HTERT RPE-1 (cell line): ENCODE measurements around the gene MRPL38.
"Not testable (repeated sequence)": the region's sequence is repeated elsewhere in the genome, so short reads cannot be mapped to it uniquely, and the experiment has no call there.

Source experiments
- in situ Hi-C: fragments of 300-500 bp; cut with MboI; formaldehyde crosslinking; loops from 4 replicates; pipeline ENCODE4 v1.14.3; 2020; ENCODE audit warnings: low sequenced_read_pairs

MRPL38 gene

GRCh38 chr17:75897160-75898019, 7.3 kb downstream of the MRPL38 start:
- in situ Hi-C loops = no loop called here

- in situ Hi-C loops = no loop called here
Measured at GRCh38 chr17:75896415-75897159, 8.1 kb downstream of the MRPL38 start, which contains the start of gene TRIM65. TSS of gene TRIM65 (minus strand) at chr17:75896951. CDS start at chr17:75896937, 14 bp downstream.

- in situ Hi-C loops = no loop called here
Measured at GRCh38 chr17:75895370-75896155, 9.1 kb downstream of the MRPL38 start.

GRCh38 chr17:75894049-75894733, 10.5 kb downstream of the MRPL38 start:
- in situ Hi-C loops = no loop called here

- in situ Hi-C loops = no loop called here
Measured at GRCh38 chr17:75893305-75894048, 11.2 kb downstream of the MRPL38 start.

GRCh38 chr17:75892556-75893224, 12.0 kb downstream of the MRPL38 start:
- in situ Hi-C loops = no loop called here

GRCh38 chr17:75891605-75892555, 12.8 kb downstream of the MRPL38 start:
- in situ Hi-C loops = no loop called here

GRCh38 chr17:75891022-75891604, 13.6 kb downstream of the MRPL38 start:
- in situ Hi-C loops = no loop called here

GRCh38 chr17:75889454-75889853, 15.2 kb downstream of the MRPL38 start:
- in situ Hi-C loops = no loop called here

GRCh38 chr17:75888484-75888883, 16.2 kb downstream of the MRPL38 start:
- in situ Hi-C loops = no loop called here

GRCh38 chr17:75885860-75886259, 18.8 kb downstream of the MRPL38 start:
- in situ Hi-C loops = not testable (repeated sequence)

GRCh38 chr17:75885431-75885830, 19.3 kb downstream of the MRPL38 start:
- in situ Hi-C loops = no loop called here

GRCh38 chr17:75881678-75882454, 22.8 kb downstream of the MRPL38 start:
- in situ Hi-C loops = no loop called here

- in situ Hi-C loops = no loop called here
Measured at GRCh38 chr17:75880266-75880665, 24.4 kb downstream of the MRPL38 start.

- in situ Hi-C loops = no loop called here
Measured at GRCh38 chr17:75878174-75878998, 26.3 kb downstream of the MRPL38 start, which contains the start of gene TRIM47. TSS of gene TRIM47 (minus strand) at chr17:75878581. CDS start at chr17:75878548, 33 bp downstream.

GRCh38 chr17:75877752-75878173, 26.9 kb downstream of the MRPL38 start:
- in situ Hi-C loops = no loop called here
